Measurements from ENCODE around the gene NME3. TPM values are rescaled to one million over a fixed set of nuclear protein-coding genes. Genes with fewer than 3 reads are reported as not detected.

Gene NME3
- total and polyA plus RNA-seq, 2 of the 13 experiments (the other 11 are each of a cell fraction or from before 2014, with no cell fraction given) = 10.4 to 15.9 TPM

DNA sequence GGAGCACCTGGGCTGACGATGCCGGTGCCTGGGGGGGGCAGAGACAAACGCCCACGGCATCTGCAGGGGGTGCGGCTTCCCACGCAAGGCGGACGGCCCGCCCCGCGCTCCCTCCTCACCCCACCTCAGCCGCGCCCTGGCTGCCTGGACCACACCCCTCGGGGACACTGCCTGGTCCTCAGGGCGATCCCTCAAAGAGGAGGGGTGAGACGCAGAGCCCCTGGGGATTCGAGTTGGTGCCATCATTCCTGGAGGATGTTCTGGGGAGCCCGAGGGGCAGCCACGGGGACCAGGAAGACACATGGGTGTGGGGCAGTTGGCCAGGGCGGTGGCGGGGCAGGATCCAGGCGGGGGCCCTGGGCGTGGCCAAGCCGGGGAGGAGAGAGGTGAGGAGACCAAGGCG is 18.3 kb upstream of the NME3 start:
- intact Hi-C loops (cut with micrococcal nuclease; ENCODE audit: unreplicated experiment) (no loop called here), in situ Hi-C loops (cut with HindIII; ENCODE audit: extremely low pct_ligation_motif_present, low pct_unique_long_range_greater_than_20kb) (no loop called here)
- DNase-seq (ENCODE audit: low spot score) = no peak
- ChIA-PET CTCF (ENCODE audit: low intra/inter-chr PET ratio, low total read pairs) (no interaction called here), POLR2A (no interaction called here)
- Histone ChIP-seq H3K4me2 (ENCODE audit: low read depth, low read length) (no peak overlapping the region), H3K27me3 (ENCODE audit: control insufficient read depth in 1 of 2, insufficient read depth in 2 of 2, low read length in 2 of 2) (no peaks in the 10 kb centered on the region), H3K36me3 (replicated peaks in 1 of 2; ENCODE audit: control insufficient read depth in 1 of 2, insufficient read depth in 2 of 2, low read length in 2 of 2) (peaks cover 4 to 7% of the 10 kb centered on the region in 2 experiments; a peak in 3 of 5 replicates), H4K20me1 (ENCODE audit: insufficient read depth, low read length) (no peaks in the 10 kb centered on the region), H3K9ac (ENCODE audit: insufficient read depth, low read depth, low read length) (no peak overlapping the region), H3K9me3 (ENCODE audit: low read length) (no peaks in the 10 kb centered on the region), H3K79me2 (ENCODE audit: insufficient read depth, low read length) (peaks cover 14% of the 10 kb centered on the region), H3K4me3 (replicated peaks in 1 of 3; ENCODE audit: insufficient read depth in 1 of 3, low read depth in 2 of 3, low read length in 3 of 3) (no peak overlapping the region), H3K27ac (ENCODE audit: extremely low read length, insufficient read depth, low read length) (no peak overlapping the region), H2AFZ (ENCODE audit: low read length) (no peak overlapping the region), H3K4me1 (ENCODE audit: insufficient read depth, low read length) (peaks cover 15% of the 10 kb centered on the region; the same call in 1 of the 2 replicates)
- TF ChIP-seq ZNF703 (CRISPR knock-in tag; IDR thresholded peaks at IDR 0.05; ENCODE audit: borderline replicate concordance) = no peak
- TF ChIP-seq ZNF772 (CRISPR knock-in tag; IDR thresholded peaks at IDR 0.05) = no peak
- peak; percentile 23 for TF ChIP-seq AGO2 (optimal IDR thresholded peaks at IDR 0.05; ENCODE audit: low read depth, low read length)
- no peak for TF ChIP-seq ATF7-NPFF (CRISPR knock-in tag; IDR thresholded peaks at IDR 0.05; ENCODE audit: low read depth)
- TF ChIP-seq NFRKB (IDR thresholded peaks at IDR 0.05) = no peak
- TF ChIP-seq, protein P1, sequence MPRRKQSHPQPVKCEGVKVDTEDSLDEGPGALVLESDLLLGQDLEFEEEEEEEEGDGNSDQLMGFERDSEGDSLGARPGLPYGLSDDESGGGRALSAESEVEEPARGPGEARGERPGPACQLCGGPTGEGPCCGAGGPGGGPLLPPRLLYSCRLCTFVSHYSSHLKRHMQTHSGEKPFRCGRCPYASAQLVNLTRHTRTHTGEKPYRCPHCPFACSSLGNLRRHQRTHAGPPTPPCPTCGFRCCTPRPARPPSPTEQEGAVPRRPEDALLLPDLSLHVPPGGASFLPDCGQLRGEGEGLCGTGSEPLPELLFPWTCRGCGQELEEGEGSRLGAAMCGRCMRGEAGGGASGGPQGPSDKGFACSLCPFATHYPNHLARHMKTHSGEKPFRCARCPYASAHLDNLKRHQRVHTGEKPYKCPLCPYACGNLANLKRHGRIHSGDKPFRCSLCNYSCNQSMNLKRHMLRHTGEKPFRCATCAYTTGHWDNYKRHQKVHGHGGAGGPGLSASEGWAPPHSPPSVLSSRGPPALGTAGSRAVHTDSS (CRISPR knock-in tag; conservative IDR thresholded peaks at IDR 0.05) = no peak
- TF ChIP-seq RBFOX2 (IDR thresholded peaks at IDR 0.05; ENCODE audit: low read depth, low read length) = 0 out of 2 replicates have a peak, but pooled peaks have one; percentile 25
- TF ChIP-seq, protein P2, sequence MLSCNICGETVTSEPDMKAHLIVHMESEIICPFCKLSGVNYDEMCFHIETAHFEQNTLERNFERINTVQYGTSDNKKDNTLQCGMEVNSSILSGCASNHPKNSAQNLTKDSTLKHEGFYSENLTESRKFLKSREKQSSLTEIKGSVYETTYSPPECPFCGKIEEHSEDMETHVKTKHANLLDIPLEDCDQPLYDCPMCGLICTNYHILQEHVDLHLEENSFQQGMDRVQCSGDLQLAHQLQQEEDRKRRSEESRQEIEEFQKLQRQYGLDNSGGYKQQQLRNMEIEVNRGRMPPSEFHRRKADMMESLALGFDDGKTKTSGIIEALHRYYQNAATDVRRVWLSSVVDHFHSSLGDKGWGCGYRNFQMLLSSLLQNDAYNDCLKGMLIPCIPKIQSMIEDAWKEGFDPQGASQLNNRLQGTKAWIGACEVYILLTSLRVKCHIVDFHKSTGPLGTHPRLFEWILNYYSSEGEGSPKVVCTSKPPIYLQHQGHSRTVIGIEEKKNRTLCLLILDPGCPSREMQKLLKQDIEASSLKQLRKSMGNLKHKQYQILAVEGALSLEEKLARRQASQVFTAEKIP (CRISPR knock-in tag; IDR thresholded peaks at IDR 0.05; ENCODE audit: borderline replicate concordance) = no peak
- no peak for TF ChIP-seq ZNF709 (CRISPR knock-in tag; IDR thresholded peaks at IDR 0.05)
- TF ChIP-seq HDAC6 (IDR thresholded peaks at IDR 0.05; ENCODE audit: low read depth, low read length) = no peak
- no peak for TF ChIP-seq MYNN (CRISPR knock-in tag; IDR thresholded peaks at IDR 0.05; ENCODE audit: low read depth)
- TF ChIP-seq DR1 (CRISPR knock-in tag; IDR thresholded peaks at IDR 0.05) = no peak
- FAIRE-seq = no peak
- 89% methylated on average over 11 of the region's 25 CpGs for WGBS (ENCODE audit: low lambda C conversion rate)
- BruUV-seq (replicated peaks) = no TSS peak
- no peak for ATAC-seq

Measured in HepG2 (cell line).